ENCODE results near the gene ZAP70. TPM values are rescaled to one million over a fixed set of nuclear protein-coding genes. Genes with fewer than 3 reads are reported as not detected.

Gene ZAP70
- total and polyA plus RNA-seq, 2 donors (not counting 1 experiment from before 2014, with no cell fraction given) = 3.4 to 20.5 TPM

- Histone ChIP-seq H3K4me1 (ENCODE audit: control insufficient read depth in 2 of 2, insufficient read depth in 2 of 2, low read length in 2 of 2) (no peaks in the 10 kb centered on the region), H3K9me3 (ENCODE audit: control extremely low read depth in 1 of 3, control insufficient read depth in 2 of 3, insufficient read depth in 1 of 3, low read length in 2 of 3) (peaks cover 0 to 11% (median 5%) of the 10 kb centered on the region in 3 donors), H3K36me3 (replicated peaks in 1 of 2; ENCODE audit: control extremely low read depth in 1 of 2, control insufficient read depth in 1 of 2, extremely low read depth in 1 of 2, insufficient read depth in 2 of 2, low read length in 1 of 2) (no peaks in the 10 kb centered on the region), H3K4me3 (ENCODE audit: control extremely low read depth in 1 of 5, extremely low read depth in 1 of 5, insufficient read depth in 1 of 5, low read depth in 2 of 5, low read length in 4 of 5) (no peak overlapping the region), H3K9ac (ENCODE audit: low read length) (no peak overlapping the region), H3K4me2 (replicated peaks; ENCODE audit: low read depth, low read length, poor library complexity, severe bottlenecking) (no peak overlapping the region), H3K79me2 (ENCODE audit: control insufficient read depth, insufficient read depth, low read length) (no peaks in the 10 kb centered on the region), H2AFZ (ENCODE audit: insufficient read depth, low read depth, low read length, poor library complexity, severe bottlenecking) (no peak overlapping the region), H3K27ac (ENCODE audit: low read length in 2 of 2) (no peak overlapping the region), H4K20me1 (ENCODE audit: control insufficient read depth, insufficient read depth, low read length, poor library complexity, severe bottlenecking) (no peaks in the 10 kb centered on the region), H3K27me3 (replicated peaks in 1 of 4; ENCODE audit: control extremely low read depth in 1 of 4, control insufficient read depth in 3 of 4, insufficient read depth in 4 of 4, low read length in 3 of 4) (no peaks in the 10 kb centered on the region)
- 96% methylated on average over 43 of the region's 44 CpGs for WGBS (ENCODE audit: insufficient coverage)
- H3K9me3 Mint-ChIP-seq (ENCODE audit: insufficient read depth) = no peaks in the 10 kb centered on the region
- TF ChIP-seq EZH2 (IDR thresholded peaks at IDR 0.05; ENCODE audit: borderline replicate concordance, insufficient read depth, low read depth, low read length, poor library complexity, severe bottlenecking) (no peak), CTCF (IDR thresholded peaks at IDR 0.05) (no peak)
- H3K4me3 Mint-ChIP-seq = no peak overlapping the region
- CTCF ChIA-PET = no interaction called here
- intact Hi-C loops (cut with micrococcal nuclease) = no loop called here
- H3K4me1 Mint-ChIP-seq = no peaks in the 10 kb centered on the region
- POLR2A ChIA-PET = no interaction called here
- H3K27me3 Mint-ChIP-seq = peaks cover 4% of the 10 kb centered on the region
- no peak for ATAC-seq (ENCODE audit: low read depth)
- H3K27ac Mint-ChIP-seq = no peak overlapping the region
- DNase-seq = no peak
These were observed 21.0 kb downstream of the ZAP70 start for GRCh38 chr2:97734061-97735051.

- H3K9me3 ChIP-seq (ENCODE audit: control extremely low read depth in 1 of 3, control insufficient read depth in 2 of 3, insufficient read depth in 1 of 3, low read length in 2 of 3) = peaks cover 0 to 6% (median 3%) of the 10 kb centered on the region in 3 donors
- no peak overlapping the region for H2AFZ ChIP-seq (ENCODE audit: insufficient read depth, low read depth, low read length, poor library complexity, severe bottlenecking)
- ATAC-seq (ENCODE audit: low read depth) (no peak), DNase-seq (no peak)
- no peaks in the 10 kb centered on the region for H4K20me1 ChIP-seq (ENCODE audit: control insufficient read depth, insufficient read depth, low read length, poor library complexity, severe bottlenecking)
- WGBS (ENCODE audit: insufficient coverage) = 95% methylated on average over 24 of the region's 29 CpGs
- no peak overlapping the region for H3K9ac ChIP-seq (ENCODE audit: low read length)
- POLR2A ChIA-PET = no interaction called here
- H3K4me2 ChIP-seq (replicated peaks; ENCODE audit: low read depth, low read length, poor library complexity, severe bottlenecking) = no peak overlapping the region
- intact Hi-C loops (cut with micrococcal nuclease) = no loop called here
- no peak overlapping the region for H3K4me3 ChIP-seq (ENCODE audit: control extremely low read depth in 1 of 5, extremely low read depth in 1 of 5, insufficient read depth in 1 of 5, low read depth in 2 of 5, low read length in 4 of 5)
- no peaks in the 10 kb centered on the region for H3K27me3 ChIP-seq (replicated peaks in 1 of 4; ENCODE audit: control extremely low read depth in 1 of 4, control insufficient read depth in 3 of 4, insufficient read depth in 4 of 4, low read length in 3 of 4)
- H3K9me3 Mint-ChIP-seq (ENCODE audit: insufficient read depth) = no peaks in the 10 kb centered on the region
- H3K4me1 Mint-ChIP-seq = no peaks in the 10 kb centered on the region
- CTCF ChIA-PET = no interaction called here
- H3K27ac ChIP-seq (ENCODE audit: low read length in 2 of 2) = no peak overlapping the region
- no peak overlapping the region for H3K27ac Mint-ChIP-seq
- H3K79me2 ChIP-seq (ENCODE audit: control insufficient read depth, insufficient read depth, low read length) = no peaks in the 10 kb centered on the region
- peaks cover 4% of the 10 kb centered on the region for H3K27me3 Mint-ChIP-seq
- H3K4me1 ChIP-seq (ENCODE audit: control insufficient read depth in 2 of 2, insufficient read depth in 2 of 2, low read length in 2 of 2) = no peaks in the 10 kb centered on the region
- H3K4me3 Mint-ChIP-seq = no peak overlapping the region
- no peaks in the 10 kb centered on the region for H3K36me3 ChIP-seq (replicated peaks in 1 of 2; ENCODE audit: control extremely low read depth in 1 of 2, control insufficient read depth in 1 of 2, extremely low read depth in 1 of 2, insufficient read depth in 2 of 2, low read length in 1 of 2)
- TF ChIP-seq CTCF (IDR thresholded peaks at IDR 0.05) (no peak), EZH2 (IDR thresholded peaks at IDR 0.05; ENCODE audit: borderline replicate concordance, insufficient read depth, low read depth, low read length, poor library complexity, severe bottlenecking) (no peak)
These were observed 21.8 kb downstream of the ZAP70 start for GRCh38 chr2:97735161-97735561.
